Activated B cell treated with CpG ODN at 0.5 μM for 24 hours (primary cell): ENCODE data around the gene FOXO3. TPM values are rescaled to one million over a fixed set of nuclear protein-coding genes. Genes with fewer than 3 reads are reported as not detected.

Experiments used
- ATAC-seq: fragments of 200-7000 bp; cut with Tn5 transposase; one replicate; pipeline ENCODE4 v1.10.0; 2021; ENCODE audit warnings: low read depth, mild to moderate bottlenecking, moderate library complexity
- CTCF ChIA-PET: fragments of 350-600 bp; sonication (Branson Sonifier 250); formaldehyde crosslinking; loops from one replicate; lab custom pipeline; 2021; ENCODE audit warnings: antibody characterized with exemption; lab: Charles Lee
- POLR2A ChIA-PET: fragments of 350-600 bp; sonication (Branson Sonifier 250); formaldehyde crosslinking; loops from one replicate; lab custom pipeline; 2021; ENCODE audit warnings: antibody characterized with exemption; lab: Charles Lee
- DNase-seq: peaks from one replicate; pipeline ENCODE4 v3.0.0; 2022
- H3K27ac Mint-ChIP-seq: one replicate; pipeline ENCODE4 v1.8.0; 2020; ENCODE audit warnings: mixed read lengths
- H3K27me3 Mint-ChIP-seq: one replicate; pipeline ENCODE4 v1.8.0; 2021; ENCODE audit warnings: mixed read lengths
- H3K36me3 Mint-ChIP-seq: one replicate; pipeline ENCODE4 v1.8.0; 2021; ENCODE audit warnings: low read depth, mixed read lengths
- H3K4me1 Mint-ChIP-seq: one replicate; pipeline ENCODE4 v1.8.0; 2021; ENCODE audit warnings: mixed read lengths
- H3K4me3 Mint-ChIP-seq: one replicate; pipeline ENCODE4 v1.8.0; 2020; ENCODE audit warnings: mild to moderate bottlenecking, mixed read lengths
- H3K9me3 Mint-ChIP-seq: one replicate; pipeline ENCODE4 v1.8.0; 2020; ENCODE audit warnings: mixed read lengths
- CTCF ChIP-seq: fragments of 200-600 bp; IDR thresholded peaks from one replicate; pipeline ENCODE4 v1.8.0; 2022; ENCODE audit warnings: antibody characterized with exemption, mild to moderate bottlenecking
- intact Hi-C: fragments of 100-400 bp; cut with micrococcal nuclease; formaldehyde crosslinking; loops from one replicate; pipeline ENCODE4 v1.15.1; 2024
- total RNA-seq: library from RNA; stranded (reverse); gene quantifications from 2 replicates; pipeline ENCODE4 v1.2.3, GENCODE V29; 2022

Gene FOXO3
- total RNA-seq, 1 donor from 2014 or later, result 9.4 TPM

GRCh38 chr6:108626777-108627176 lies 66.1 kb downstream of the FOXO3 start:
- H3K36me3 Mint-ChIP-seq, result no peaks in the 10 kb centered on the region
- no peaks in the 10 kb centered on the region for H3K27me3 Mint-ChIP-seq
- no peak overlapping the region for H3K4me3 Mint-ChIP-seq
- DNase-seq (no peak), ATAC-seq (no peak)
- ChIA-PET POLR2A (no interaction called here), CTCF (no interaction called here)
- intact Hi-C loops, result no loop called here
- peaks cover 51% of the 10 kb centered on the region for H3K4me1 Mint-ChIP-seq
- TF ChIP-seq CTCF, result no peak
- no peak overlapping the region for H3K27ac Mint-ChIP-seq
- no peaks in the 10 kb centered on the region for H3K9me3 Mint-ChIP-seq

- TF ChIP-seq CTCF, result no peak
- POLR2A ChIA-PET, result no interaction called here
- Mint-ChIP-seq H3K27ac (no peak overlapping the region), H3K4me3 (no peak overlapping the region), H3K9me3 (no peaks in the 10 kb centered on the region), H3K27me3 (no peaks in the 10 kb centered on the region), H3K4me1 (peaks cover 44% of the 10 kb centered on the region), H3K36me3 (no peaks in the 10 kb centered on the region)
- no peak for DNase-seq
- CTCF ChIA-PET, result no interaction called here
- no peak for ATAC-seq
- intact Hi-C loops, result no loop called here
Measured at GRCh38 chr6:108627692-108628550, 67.2 kb downstream of the FOXO3 start.

GRCh38 chr6:108630050-108630714 lies 69.5 kb downstream of the FOXO3 start:
- H3K36me3 Mint-ChIP-seq, result no peaks in the 10 kb centered on the region
- TF ChIP-seq CTCF, result no peak
- intact Hi-C loops, result no loop called here
- peaks cover 42% of the 10 kb centered on the region for H3K4me1 Mint-ChIP-seq
- ATAC-seq (no peak), DNase-seq (no peak)
- ChIA-PET POLR2A (no interaction called here), CTCF (no interaction called here)
- H3K27me3 Mint-ChIP-seq, result no peaks in the 10 kb centered on the region
- no peak overlapping the region for H3K27ac Mint-ChIP-seq
- no peaks in the 10 kb centered on the region for H3K9me3 Mint-ChIP-seq
- no peak overlapping the region for H3K4me3 Mint-ChIP-seq

GRCh38 chr6:108632441-108632840 lies 71.7 kb downstream of the FOXO3 start:
- CTCF ChIA-PET, result no interaction called here
- intact Hi-C loops, result no loop called here

More at GRCh38 chr6:108632441-108632840, 71.7 kb downstream of the FOXO3 start:
- no peak for TF ChIP-seq CTCF
- H3K4me1 Mint-ChIP-seq, result peaks cover 39% of the 10 kb centered on the region
- no peaks in the 10 kb centered on the region for H3K27me3 Mint-ChIP-seq
- no peaks in the 10 kb centered on the region for H3K36me3 Mint-ChIP-seq
- ATAC-seq (no peak), DNase-seq (no peak)
- POLR2A ChIA-PET, result no interaction called here
- no peak overlapping the region for H3K4me3 Mint-ChIP-seq
- no peak overlapping the region for H3K27ac Mint-ChIP-seq
- no peaks in the 10 kb centered on the region for H3K9me3 Mint-ChIP-seq
